Gastrocnemius medialis (tissue), 4 donors: Measurements from ENCODE around the gene COL2A1. TPM values are rescaled to one million over a fixed set of nuclear protein-coding genes. Genes with fewer than 3 reads are reported as not detected.

Source experiments
- ATAC-seq, 2 donors: fragments of 150-250 bp; one replicate each; pipeline ENCODE4 v1.9.1; 2016
- DNase-seq, 2 donors: peaks; one replicate each; pipeline ENCODE4 v3.0.0-alpha.2; 2019
- H3K27ac ChIP-seq, 4 donors: fragments of 200-600 bp; sonication (generic); 1 replicate in 1 of 4; 2 replicates in 3 of 4; pipeline ENCODE4 v1.5.1; 2016 to 2018; ENCODE audit warnings: mild to moderate bottlenecking in 2 of 4, moderate library complexity in 1 of 4
- H3K27me3 ChIP-seq, 3 donors: fragments of 200-600 bp; sonication (generic) in 2 of 3; 1 replicate in 1 of 3; 2 replicates in 2 of 3; pipeline versions ENCODE4 v1.5.1 to v1.6.0; 2016 to 2019; ENCODE audit warnings: mild to moderate bottlenecking in 1 of 3, moderate library complexity in 1 of 3
- H3K36me3 ChIP-seq, 2 donors: fragments of 200-600 bp; sonication (generic) in 1 of 2; one replicate each; pipeline ENCODE4 v1.5.1; 2017 to 2018
- H3K4me1 ChIP-seq, 2 donors: fragments of 200-600 bp; sonication (generic) in 1 of 2; one replicate each; pipeline ENCODE4 v1.5.1; 2016 to 2017; ENCODE audit warnings: mild to moderate bottlenecking in 2 of 2
- H3K4me3 ChIP-seq, 4 donors: fragments of 200-600 bp; sonication (generic) in 3 of 4; 1 replicate in 1 of 4; 2 replicates in 3 of 4; pipeline ENCODE4 v1.5.1; 2016 to 2019; ENCODE audit warnings: mild to moderate bottlenecking in 2 of 4
- H3K9me3 ChIP-seq, 3 donors: fragments of 200-600 bp; sonication (generic) in 2 of 3; 1 replicate in 1 of 3; 2 replicates in 2 of 3; pipeline ENCODE4 v1.5.1; 2016 to 2019
- POLR2A ChIP-seq, 2 donors: fragments of 450-650 bp; IDR thresholded peaks; one replicate each; pipeline ENCODE4 v1.6.1; 2017; ENCODE audit warnings: antibody characterized with exemption in 2 of 2, mild to moderate bottlenecking in 2 of 2, moderate library complexity in 2 of 2
- in situ Hi-C, 4 donors: fragments of 200-750 bp; cut with MboI; loops; one replicate each; pipeline versions ENCODE4 v1.15.0 to v1.8.0; 2017; ENCODE audit warnings: low sequenced_read_pairs in 4 of 4
- intact Hi-C: fragments of 100-400 bp; cut with DNase I; formaldehyde crosslinking; loops from one replicate; pipeline ENCODE4 v1.15.1; 2023; ENCODE audit warnings: low total_unique reads
- total RNA-seq, 4 donors: library from RNA; depleted of rRNA; stranded (reverse); fragments of >200 nt; gene quantifications; one replicate each; pipeline versions ENCODE4 v1.1.0 to v1.2.3, GENCODE V29; 2016
- TF ChIP-seq, protein P1 (sequence below), 5 experiments: fragments of 450-650 bp in 3 of 5; fragments of 200-600 bp in 2 of 5; sonication (generic) in 2 of 5; IDR thresholded peaks in 4 of 5; conservative IDR thresholded peaks in 1 of 5; 1 replicate in 4 of 5; 2 replicates in 1 of 5; pipeline ENCODE4 v1.5.1; 2016 to 2019; ENCODE audit warnings: antibody characterized with exemption in 5 of 5, mild to moderate bottlenecking in 3 of 5, moderate library complexity in 3 of 5

Gene COL2A1
- total RNA-seq, 4 donors from 2014 or later, result not detected

DNA sequence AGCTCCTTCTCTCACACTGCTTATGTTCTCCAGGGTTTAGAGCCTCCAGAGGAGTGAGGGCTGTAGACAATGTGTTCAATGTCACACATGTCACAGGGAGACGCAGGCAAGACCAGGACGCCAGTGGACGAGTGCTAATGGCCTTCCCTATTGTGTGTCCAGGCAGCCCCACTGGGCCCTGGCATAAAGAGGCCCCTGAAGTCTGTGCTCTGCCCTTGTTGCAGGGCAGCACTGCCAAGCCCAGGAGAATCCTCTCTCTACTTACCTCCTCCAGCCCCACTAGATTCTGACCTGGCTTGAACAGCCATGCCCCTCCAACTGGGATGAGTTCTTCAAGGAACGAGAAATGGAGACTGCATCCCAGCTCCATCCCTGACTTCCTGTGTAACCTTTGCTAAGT lies 65.7 kb downstream of the COL2A1 start:
- Histone ChIP-seq H3K36me3 (no peaks in the 10 kb centered on the region), H3K9me3 (no peaks in the 10 kb centered on the region), H3K27me3 (peaks cover 3 to 5% (median 5%) of the 10 kb centered on the region in 3 donors), H3K4me1 (peaks cover 0 to 11% of the 10 kb centered on the region in 2 donors), H3K4me3 (no peak overlapping the region), H3K27ac (no peak overlapping the region)
- DNase-seq (no peak), ATAC-seq (no peak)
- in situ Hi-C loops, result no loop called here
- intact Hi-C loops, result no loop called here
- TF ChIP-seq, protein P1, sequence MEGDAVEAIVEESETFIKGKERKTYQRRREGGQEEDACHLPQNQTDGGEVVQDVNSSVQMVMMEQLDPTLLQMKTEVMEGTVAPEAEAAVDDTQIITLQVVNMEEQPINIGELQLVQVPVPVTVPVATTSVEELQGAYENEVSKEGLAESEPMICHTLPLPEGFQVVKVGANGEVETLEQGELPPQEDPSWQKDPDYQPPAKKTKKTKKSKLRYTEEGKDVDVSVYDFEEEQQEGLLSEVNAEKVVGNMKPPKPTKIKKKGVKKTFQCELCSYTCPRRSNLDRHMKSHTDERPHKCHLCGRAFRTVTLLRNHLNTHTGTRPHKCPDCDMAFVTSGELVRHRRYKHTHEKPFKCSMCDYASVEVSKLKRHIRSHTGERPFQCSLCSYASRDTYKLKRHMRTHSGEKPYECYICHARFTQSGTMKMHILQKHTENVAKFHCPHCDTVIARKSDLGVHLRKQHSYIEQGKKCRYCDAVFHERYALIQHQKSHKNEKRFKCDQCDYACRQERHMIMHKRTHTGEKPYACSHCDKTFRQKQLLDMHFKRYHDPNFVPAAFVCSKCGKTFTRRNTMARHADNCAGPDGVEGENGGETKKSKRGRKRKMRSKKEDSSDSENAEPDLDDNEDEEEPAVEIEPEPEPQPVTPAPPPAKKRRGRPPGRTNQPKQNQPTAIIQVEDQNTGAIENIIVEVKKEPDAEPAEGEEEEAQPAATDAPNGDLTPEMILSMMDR (IDR thresholded peaks at IDR 0.05 in 4 of 5, conservative IDR thresholded peaks at IDR 0.05 in 1 of 5), result no peak
- TF ChIP-seq POLR2A (IDR thresholded peaks at IDR 0.05), result no peak

DNA sequence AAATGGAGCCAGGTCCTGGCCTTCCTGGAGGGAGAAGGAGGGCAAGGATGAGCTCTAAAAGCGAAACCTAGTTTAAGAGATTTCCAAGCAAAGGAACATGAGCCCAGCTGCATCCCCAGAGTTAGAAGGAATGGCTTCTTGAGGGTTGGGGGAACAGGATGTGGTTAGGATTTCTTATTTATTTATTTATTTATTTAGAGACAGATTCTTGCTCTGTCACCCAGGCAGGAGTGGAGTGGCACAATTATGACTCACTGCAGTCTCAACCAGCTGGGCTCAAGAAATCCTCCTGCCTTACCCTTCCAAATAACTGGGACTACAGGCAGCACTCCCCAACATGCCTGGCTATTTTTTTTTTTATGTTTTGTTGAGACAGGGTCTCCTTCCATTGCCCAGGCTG lies 66.2 kb downstream of the COL2A1 start:
- H3K27ac ChIP-seq, result no peak overlapping the region
- no peak overlapping the region for H3K4me3 ChIP-seq
- H3K36me3 ChIP-seq, result no peaks in the 10 kb centered on the region
- peaks cover 3 to 5% (median 5%) of the 10 kb centered on the region in 3 donors for H3K27me3 ChIP-seq
- H3K9me3 ChIP-seq, result no peaks in the 10 kb centered on the region
- in situ Hi-C loops (no loop called here), intact Hi-C loops (no loop called here)
- H3K4me1 ChIP-seq, result peaks cover 0 to 11% of the 10 kb centered on the region in 2 donors
- ATAC-seq, result no peak
- TF ChIP-seq POLR2A (IDR thresholded peaks at IDR 0.05), result no peak
- TF ChIP-seq, protein P1 (IDR thresholded peaks at IDR 0.05 in 4 of 5, conservative IDR thresholded peaks at IDR 0.05 in 1 of 5), result no peak
- DNase-seq, result no peak

DNA sequence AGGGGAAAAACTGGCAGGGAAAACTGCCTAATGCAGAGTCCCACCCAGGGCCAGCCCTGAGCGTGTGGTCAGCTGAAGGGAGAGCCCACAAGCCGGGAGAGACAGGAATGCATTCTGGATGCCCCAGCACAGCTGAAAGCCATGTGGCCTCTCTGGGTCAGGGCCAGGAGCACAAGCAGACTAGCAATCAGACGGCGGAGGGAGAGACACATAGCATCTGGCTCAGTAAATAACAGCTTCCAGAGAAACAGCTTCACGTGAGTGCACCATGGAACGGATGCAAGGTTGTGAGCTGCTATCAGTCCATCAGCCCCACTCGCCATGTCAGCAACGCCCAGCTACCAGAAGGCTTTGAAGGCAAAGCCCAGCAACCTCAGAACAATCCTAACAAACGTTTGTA lies 69.1 kb downstream of the COL2A1 start:
- intact Hi-C loops (no loop called here), in situ Hi-C loops (no loop called here)
- no peak overlapping the region for H3K27ac ChIP-seq
- H3K4me3 ChIP-seq, result no peak overlapping the region
- peak; percentile 30 for ATAC-seq
- no peaks in the 10 kb centered on the region for H3K9me3 ChIP-seq
- H3K27me3 ChIP-seq, result no peaks in the 10 kb centered on the region
- TF ChIP-seq POLR2A (IDR thresholded peaks at IDR 0.05), result no peak
- TF ChIP-seq, protein P1 (IDR thresholded peaks at IDR 0.05 in 4 of 5, conservative IDR thresholded peaks at IDR 0.05 in 1 of 5), result no peak
- no peaks in the 10 kb centered on the region for H3K36me3 ChIP-seq
- peaks cover 0 to 7% of the 10 kb centered on the region in 2 donors for H3K4me1 ChIP-seq
- peak in 1 of 2 donors; percentile 36 for DNase-seq

DNA sequence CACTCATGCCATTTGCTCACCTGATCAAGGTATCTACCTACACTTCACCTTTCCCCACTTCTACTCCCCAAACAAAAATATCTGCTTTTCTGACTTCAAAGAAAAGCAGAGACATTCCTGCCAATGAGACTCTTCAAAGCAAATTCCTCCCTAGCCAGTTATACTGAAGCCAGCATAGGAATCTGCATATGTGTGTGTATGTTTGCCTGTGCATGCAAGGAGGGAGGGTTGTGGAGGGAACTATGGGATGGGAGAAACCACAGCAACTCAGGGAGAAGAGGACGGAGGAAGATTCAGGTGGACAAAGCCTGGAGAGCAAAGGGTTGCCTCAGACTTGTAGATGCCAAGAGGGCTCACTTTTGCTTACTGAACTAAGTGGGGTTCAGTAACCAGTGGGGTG lies 73.1 kb downstream of the COL2A1 start:
- Histone ChIP-seq H3K36me3 (no peaks in the 10 kb centered on the region), H3K4me1 (peaks cover 0 to 7% of the 10 kb centered on the region in 2 donors), H3K27ac (no peak overlapping the region), H3K4me3 (no peak overlapping the region), H3K9me3 (no peaks in the 10 kb centered on the region), H3K27me3 (no peaks in the 10 kb centered on the region)
- no peak for ATAC-seq
- in situ Hi-C loops, result no loop called here
- DNase-seq, result no peak
- no peak for TF ChIP-seq POLR2A (IDR thresholded peaks at IDR 0.05)
- TF ChIP-seq, protein P1 (IDR thresholded peaks at IDR 0.05 in 4 of 5, conservative IDR thresholded peaks at IDR 0.05 in 1 of 5), result no peak
- intact Hi-C loops, result no loop called here

DNA sequence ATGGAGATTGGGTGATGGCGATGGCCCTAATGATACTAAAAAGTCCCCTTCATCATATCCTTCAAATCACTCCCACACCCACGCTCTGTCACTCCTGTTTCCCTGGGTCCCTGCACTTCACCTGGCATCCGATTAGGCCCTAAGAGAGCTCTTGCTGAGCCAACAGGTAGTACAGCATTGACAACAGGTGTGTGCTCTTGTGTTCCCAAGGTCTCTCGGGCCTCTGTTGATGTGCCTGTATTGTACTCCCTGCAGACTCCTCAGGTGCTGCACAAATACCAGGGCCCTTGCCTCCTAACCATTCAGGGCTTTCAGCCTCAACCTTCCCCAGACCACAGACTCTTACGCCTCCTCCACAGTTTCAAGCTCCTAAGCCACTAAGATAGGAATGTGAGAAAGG lies 73.6 kb downstream of the COL2A1 start:
- peaks cover 0 to 7% of the 10 kb centered on the region in 2 donors for H3K4me1 ChIP-seq

More for the DNA sequence above, 73.6 kb downstream of the COL2A1 start:
- Histone ChIP-seq H3K9me3 (no peaks in the 10 kb centered on the region), H3K27me3 (no peaks in the 10 kb centered on the region), H3K4me3 (no peak overlapping the region), H3K36me3 (no peaks in the 10 kb centered on the region), H3K27ac (no peak overlapping the region)
- no peak for DNase-seq
- TF ChIP-seq POLR2A (IDR thresholded peaks at IDR 0.05), result no peak
- TF ChIP-seq, protein P1 (IDR thresholded peaks at IDR 0.05 in 4 of 5, conservative IDR thresholded peaks at IDR 0.05 in 1 of 5), result no peak
- ATAC-seq, result no peak
- in situ Hi-C loops (no loop called here), intact Hi-C loops (no loop called here)
